Heart right ventricle (tissue), 16 donors: Measurements from ENCODE around the gene ATP6V1B1. TPM values are rescaled to one million over a fixed set of nuclear protein-coding genes. Genes with fewer than 3 reads are reported as not detected.

Experiments used
- ATAC-seq, 8 donors: fragments of 200-7000 bp; cut with Tn5 transposase; one replicate each; pipeline ENCODE4 v1.9.1; 2020; ENCODE audit warnings: mild to moderate bottlenecking in 8 of 8, moderate library complexity in 8 of 8, moderate number of reproducible peaks in 1 of 8
- DNase-seq, 2 donors: peaks; one replicate each; pipeline ENCODE4 v3.0.0-alpha.2; 2020
- H3K27ac ChIP-seq, 10 donors: fragments of 200-600 bp; sonication (generic) in 2 of 10; one replicate each; pipeline versions ENCODE4 v1.5.0 to v1.8.0; 2020 to 2022; ENCODE audit warnings: mild to moderate bottlenecking in 3 of 10
- H3K27me3 ChIP-seq, 7 donors: fragments of 200-600 bp; one replicate each; pipeline ENCODE4 v1.8.0; 2021 to 2022; ENCODE audit warnings: mild to moderate bottlenecking in 2 of 7
- H3K36me3 ChIP-seq, 9 donors: fragments of 200-600 bp; sonication (generic) in 1 of 9; one replicate each; pipeline versions ENCODE4 v1.5.0 to v1.8.0; 2020 to 2022; ENCODE audit warnings: mild to moderate bottlenecking in 2 of 9
- H3K4me1 ChIP-seq, 9 donors: fragments of 200-600 bp; sonication (generic) in 1 of 9; one replicate each; pipeline versions ENCODE4 v1.5.0 to v1.8.0; 2020 to 2022; ENCODE audit warnings: mild to moderate bottlenecking in 4 of 9
- H3K4me3 ChIP-seq, 10 donors: fragments of 200-600 bp; sonication (generic) in 2 of 10; one replicate each; pipeline versions ENCODE4 v1.5.0 to v1.8.0; 2020 to 2022; ENCODE audit warnings: mild to moderate bottlenecking in 7 of 10, moderate library complexity in 2 of 10
- H3K9me3 ChIP-seq, 11 donors: fragments of 200-600 bp in 10 of 11; sonication (generic) in 2 of 11; one replicate each; pipeline versions ENCODE4 v1.5.0 to v1.8.0; 2013 to 2022; ENCODE audit warnings: mild to moderate bottlenecking in 2 of 11, control low read depth in 1 of 11, moderate library complexity in 1 of 11
- WGBS, 2 donors: extraction: QIAGEN DNeasy Blood & Tissue Kit; methylation state at CpG; one replicate each; pipeline ENCODE4 v1.1.7; 2013; ENCODE audit warnings: inconsistent platforms in 1 of 2; 5-methylcytosine and 5-hydroxymethylcytosine counted together
- intact Hi-C, 10 donors: fragments of 100-400 bp; cut with DNase I; formaldehyde crosslinking; loops; one replicate each; pipeline versions ENCODE4 v1.11.1 to v1.14.2; 2022
- polyA plus RNA-seq, 2 donors: library from polyadenylated mRNA; stranded (reverse); fragments of 200-250 nt; gene quantifications; one replicate each; pipeline ENCODE4 v1.2.3, GENCODE V29; 2013
- total RNA-seq, 10 donors: library from RNA; stranded (reverse); fragmentation: NEBNext Ultra II Directional in 3 of 10; extraction: Animal tissue kit (Norgen Biotek cat#: 25700) in 3 of 10; gene quantifications; one replicate each; pipeline versions ENCODE4 v1.2.1 to v1.2.4, GENCODE V29; 2021 to 2023
- TF ChIP-seq, protein P1 (sequence below), 9 donors: fragments of 200-600 bp; sonication (generic) in 2 of 9; IDR thresholded peaks; one replicate each; pipeline versions ENCODE4 v1.5.0 to v1.8.0; 2021 to 2022; ENCODE audit warnings: antibody characterized with exemption in 9 of 9, mild to moderate bottlenecking in 5 of 9, moderate library complexity in 1 of 9
- donor health status: Arrhythmogenic right ventricular cardiomyopathy.
- donor health status: ischemic (EF 13 %, LVEDD 7.1; RV severe dilation, severe dysfunction).
- donor health status: healthy with polysubstance abuse.
- donor health status: DM: no; HTN: yes; CAD: no.
- donor health status: DM: no; HTN: no; CAD: no.
- donor health status: ischemic (EF 25% LVEDD 6.9; RV normal size, moderate dysfunction).
- donor health status: ischemic (EF 25% LVEDD 5.7; RV mildly dilated, moderate dysfunction).
- donor health status: healthy.
- donor health status: DM: yes; HTN: yes; CAD: no.
- donor health status: Ischemic cardiomyopathy.
- donor health status: ischemic (EF 35%, LVEDD 5.7; RV mildly dilated, moderate dysfunction).
- donor health status: nonischemic (EF 11% LVEDD 7.7; RV severe dilation, severe dysfunction).
- donor health status: DM: yes; HTN: yes; CAD: no.
- donor health status: PGD.
- donor health status: ischemic (EF 29% LVEDD 5.4; RV normal size, mild dysfunction).
- donor health status: nonischemic (EF 23%, LVEDD 6.1; RV moderate dilation, normal function).

The ATP6V1B1 gene
- total and polyA plus RNA-seq, 12 donors: 0.28 to 6.4 (median 0.88) TPM; not detected in 4

DNA sequence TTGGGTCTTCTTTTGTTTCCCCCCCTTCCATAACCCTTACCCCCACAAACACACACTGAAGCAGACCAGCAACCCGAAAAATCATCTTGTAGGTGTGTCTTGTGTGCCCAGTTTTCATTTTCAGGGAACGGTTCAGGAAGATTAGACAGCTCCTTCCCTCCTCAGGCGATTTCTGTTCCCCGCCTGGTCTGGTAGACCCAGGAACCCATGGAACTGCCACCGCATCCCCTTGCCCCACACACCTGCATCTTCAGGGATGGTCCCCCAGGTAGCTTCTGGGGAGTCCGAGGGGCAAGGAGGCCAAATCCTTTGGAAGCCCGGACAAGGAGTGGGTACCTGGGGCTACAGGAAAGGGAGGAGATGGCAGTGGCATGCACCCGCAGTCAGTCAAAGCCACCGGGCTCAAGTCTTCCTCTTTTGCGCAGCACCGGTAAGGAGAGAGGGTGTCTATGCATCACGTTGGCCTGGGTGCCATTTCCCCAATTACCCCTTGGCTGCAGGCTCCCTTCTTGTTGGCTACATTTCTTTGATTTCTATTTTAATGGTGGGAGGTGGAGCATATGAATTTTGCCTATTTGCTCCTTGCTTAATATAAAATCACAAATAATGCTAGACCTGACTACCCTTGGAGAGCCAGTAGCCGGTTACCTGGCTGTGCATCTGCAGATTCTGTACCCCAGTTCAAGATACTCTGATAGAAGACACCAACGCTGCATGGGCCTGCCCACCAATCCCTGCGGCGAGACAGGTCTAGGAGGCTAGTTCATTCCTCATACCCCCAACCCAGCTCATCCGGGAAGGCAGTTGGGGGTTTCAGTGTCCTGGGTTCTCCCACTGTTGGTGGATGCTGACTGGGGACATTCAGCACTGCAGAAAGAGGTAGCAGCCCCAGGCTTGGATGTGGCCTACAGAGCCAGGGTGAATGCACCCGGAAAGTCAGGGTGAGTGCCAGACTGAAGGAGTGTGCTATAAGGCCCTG is 30.0 kb upstream of the ATP6V1B1 start:
- WGBS, 2 donors: 60 to 69% methylated on average over 18 of the region's 18 CpGs
- intact Hi-C loops: no loop called here
- Histone ChIP-seq H3K4me3 (no peak overlapping the region), H3K4me1 (peaks cover 8 to 46% (median 25%) of the 10 kb centered on the region in 9 donors), H3K9me3 (no peaks in the 10 kb centered on the region), H3K36me3 (no peaks in the 10 kb centered on the region), H3K27ac (no peak overlapping the region), H3K27me3 (peaks cover 33 to 100% (median 100%) of the 10 kb centered on the region in 7 donors)
- DNase-seq: no peak
- TF ChIP-seq, protein P1, sequence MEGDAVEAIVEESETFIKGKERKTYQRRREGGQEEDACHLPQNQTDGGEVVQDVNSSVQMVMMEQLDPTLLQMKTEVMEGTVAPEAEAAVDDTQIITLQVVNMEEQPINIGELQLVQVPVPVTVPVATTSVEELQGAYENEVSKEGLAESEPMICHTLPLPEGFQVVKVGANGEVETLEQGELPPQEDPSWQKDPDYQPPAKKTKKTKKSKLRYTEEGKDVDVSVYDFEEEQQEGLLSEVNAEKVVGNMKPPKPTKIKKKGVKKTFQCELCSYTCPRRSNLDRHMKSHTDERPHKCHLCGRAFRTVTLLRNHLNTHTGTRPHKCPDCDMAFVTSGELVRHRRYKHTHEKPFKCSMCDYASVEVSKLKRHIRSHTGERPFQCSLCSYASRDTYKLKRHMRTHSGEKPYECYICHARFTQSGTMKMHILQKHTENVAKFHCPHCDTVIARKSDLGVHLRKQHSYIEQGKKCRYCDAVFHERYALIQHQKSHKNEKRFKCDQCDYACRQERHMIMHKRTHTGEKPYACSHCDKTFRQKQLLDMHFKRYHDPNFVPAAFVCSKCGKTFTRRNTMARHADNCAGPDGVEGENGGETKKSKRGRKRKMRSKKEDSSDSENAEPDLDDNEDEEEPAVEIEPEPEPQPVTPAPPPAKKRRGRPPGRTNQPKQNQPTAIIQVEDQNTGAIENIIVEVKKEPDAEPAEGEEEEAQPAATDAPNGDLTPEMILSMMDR (IDR thresholded peaks at IDR 0.05): no peak
- ATAC-seq: no peak

DNA sequence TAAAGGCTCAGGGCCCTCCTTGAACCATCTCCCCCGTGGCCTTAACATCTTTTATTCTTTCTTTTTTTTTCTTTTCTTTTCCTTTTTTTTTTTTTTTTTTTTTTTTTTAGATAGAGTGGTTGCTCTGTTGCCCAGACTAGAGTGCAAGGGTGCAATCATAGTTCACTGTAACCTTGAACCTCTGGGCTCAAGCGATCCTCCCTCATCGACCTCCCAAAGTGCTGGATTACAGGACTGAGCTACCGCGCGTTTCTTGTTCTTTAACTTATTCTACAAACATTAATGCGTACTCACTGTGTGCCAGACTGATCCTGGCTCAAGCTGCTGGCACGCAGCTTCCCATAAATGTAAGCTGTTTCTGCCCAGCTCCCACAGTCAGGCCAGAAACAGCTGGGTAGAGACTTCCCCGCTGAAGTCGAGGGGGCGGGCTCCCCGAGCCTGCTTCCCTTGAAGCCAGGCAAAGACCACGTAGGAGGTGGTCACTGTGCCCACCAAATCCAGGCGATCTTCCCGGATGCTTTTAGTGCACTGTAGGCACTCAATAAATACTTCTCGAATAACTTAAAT is 29.2 kb upstream of the ATP6V1B1 start:
- TF ChIP-seq, protein P1 (IDR thresholded peaks at IDR 0.05): no peak
- WGBS, 2 donors: 41 to 55% methylated on average over 16 of the region's 16 CpGs
- Histone ChIP-seq H3K4me3 (peak overlapping the region in 1 of 10 donors; percentile 36), H3K36me3 (no peaks in the 10 kb centered on the region), H3K27ac (no peak overlapping the region), H3K4me1 (peaks cover 1 to 38% (median 17%) of the 10 kb centered on the region in 9 donors), H3K9me3 (no peaks in the 10 kb centered on the region), H3K27me3 (peaks cover 26 to 100% (median 100%) of the 10 kb centered on the region in 7 donors)
- ATAC-seq (no peak), DNase-seq (no peak)
- intact Hi-C loops: no loop called here

DNA sequence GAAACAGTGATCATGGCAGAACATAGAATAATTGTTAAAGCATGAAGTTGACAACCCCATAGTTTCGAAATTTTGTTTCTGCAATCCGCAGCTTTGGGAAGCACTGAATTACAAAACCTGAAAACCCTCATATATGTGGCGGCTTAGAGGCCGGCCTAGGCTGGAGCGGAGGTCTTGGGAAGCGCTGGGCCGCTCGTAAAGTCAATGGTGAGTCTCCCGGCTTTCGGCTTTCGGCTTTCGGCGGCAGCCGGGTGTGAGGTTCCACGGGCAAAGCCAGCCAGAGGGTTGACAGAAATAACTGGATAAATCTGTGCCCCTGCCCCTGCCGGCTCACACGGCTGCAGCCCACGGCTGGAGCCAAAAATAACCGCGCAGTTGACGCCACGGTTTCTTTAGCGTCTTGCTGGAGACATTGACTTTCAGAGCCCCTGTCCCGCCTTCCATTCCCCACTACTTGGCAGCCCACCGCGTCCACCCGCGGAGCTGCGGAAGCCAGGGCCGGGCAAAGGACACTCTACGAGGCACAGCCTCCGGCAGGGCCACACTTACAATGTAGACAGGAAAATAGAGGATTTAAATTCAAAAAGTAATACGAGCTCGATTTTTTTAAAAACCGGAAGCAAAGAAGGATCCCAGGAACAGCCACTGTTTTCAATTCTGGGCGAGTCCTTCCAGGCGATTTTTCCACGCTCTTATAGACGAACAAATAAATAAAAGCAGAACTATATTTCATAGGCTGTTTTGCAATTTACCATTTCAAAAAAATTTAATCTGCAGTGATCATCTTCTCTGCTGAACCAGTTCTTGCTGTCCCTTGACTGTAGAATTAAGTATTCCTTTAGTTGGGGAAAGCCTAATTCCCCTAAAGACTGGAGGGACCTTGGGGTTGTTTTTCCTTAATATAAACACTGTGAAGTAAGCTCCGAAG is 28.3 kb upstream of the ATP6V1B1 start:
- peaks cover 17 to 100% (median 100%) of the 10 kb centered on the region in 7 donors for H3K27me3 ChIP-seq
- TF ChIP-seq, protein P1 (IDR thresholded peaks at IDR 0.05): no peak
- no peaks in the 10 kb centered on the region for H3K36me3 ChIP-seq
- H3K4me1 ChIP-seq: peaks cover 0 to 30% (median 9%) of the 10 kb centered on the region in 9 donors
- DNase-seq (no peak), ATAC-seq (peak in 5 of 8 donors; percentile 39 to 64 (median 50))
- 17 to 22% methylated on average over 40 of the region's 40 CpGs for WGBS, 2 donors
- peak overlapping the region in 8 of 10 donors; percentile 5 to 36 (median 24) for H3K4me3 ChIP-seq
- no peaks in the 10 kb centered on the region for H3K9me3 ChIP-seq
- intact Hi-C loops: no loop called here
- peak overlapping the region in 2 of 10 donors; percentile 6 to 54 for H3K27ac ChIP-seq
